ENCODE measurements around the gene SLC34A1. TPM values are rescaled to one million over a fixed set of nuclear protein-coding genes. Genes with fewer than 3 reads are reported as not detected.
"Not testable (repeated sequence)": the region's sequence is repeated elsewhere in the genome, so short reads cannot be mapped to it uniquely, and the experiment has no call there.

SLC34A1 gene
- total and polyA plus RNA-seq, 2 of the 13 experiments (the other 11 are each of a cell fraction or from before 2014, with no cell fraction given) = 0.03 to 0.20 TPM

- TF ChIP-seq SMARCE1 (IDR thresholded peaks at IDR 0.05; ENCODE audit: borderline replicate concordance) = no peak
- no peak for TF ChIP-seq HOXA5 (CRISPR knock-in tag; IDR thresholded peaks at IDR 0.05)
- TF ChIP-seq ZNF580 (CRISPR knock-in tag; IDR thresholded peaks at IDR 0.05; ENCODE audit: borderline replicate concordance, low read depth) = no peak
- no peak for TF ChIP-seq PAF1 (CRISPR knock-in tag; IDR thresholded peaks at IDR 0.05)
- no peak for TF ChIP-seq ZNF414 (CRISPR knock-in tag; IDR thresholded peaks at IDR 0.05)
- no peak for TF ChIP-seq ZKSCAN8 (CRISPR knock-in tag; IDR thresholded peaks at IDR 0.05; ENCODE audit: borderline replicate concordance)
- no peak for TF ChIP-seq AGO1 (IDR thresholded peaks at IDR 0.05; ENCODE audit: low read depth, low read length, poor library complexity, severe bottlenecking)
- TF ChIP-seq ZNF687 (CRISPR knock-in tag; IDR thresholded peaks at IDR 0.05) = no peak
These were observed 10.0 kb upstream of the SLC34A1 start (continued) for GRCh38 chr5:177374211-177374610.

- H3K79me2 ChIP-seq (ENCODE audit: insufficient read depth, low read length); in situ Hi-C loops (cut with HindIII; ENCODE audit: extremely low pct_ligation_motif_present, low pct_unique_long_range_greater_than_20kb); H4K20me1 ChIP-seq (ENCODE audit: insufficient read depth, low read length); H3K9ac ChIP-seq (ENCODE audit: insufficient read depth, low read depth, low read length); H3K36me3 ChIP-seq (replicated peaks in 1 of 2; ENCODE audit: control insufficient read depth in 1 of 2, insufficient read depth in 2 of 2, low read length in 2 of 2); H3K4me2 ChIP-seq (ENCODE audit: low read depth, low read length); H3K27me3 ChIP-seq (ENCODE audit: control insufficient read depth in 1 of 2, insufficient read depth in 2 of 2, low read length in 2 of 2); ATAC-seq; intact Hi-C loops (cut with micrococcal nuclease; ENCODE audit: unreplicated experiment); H3K4me3 ChIP-seq (replicated peaks in 1 of 3; ENCODE audit: insufficient read depth in 1 of 3, low read depth in 2 of 3, low read length in 3 of 3); H2AFZ ChIP-seq (ENCODE audit: low read length); FAIRE-seq; CTCF ChIA-PET (ENCODE audit: low intra/inter-chr PET ratio, low total read pairs); H3K9me3 ChIP-seq (ENCODE audit: low read length); BruUV-seq (replicated peaks); DNase-seq (ENCODE audit: low spot score); H3K27ac ChIP-seq (ENCODE audit: extremely low read length, insufficient read depth, low read length): not testable (repeated sequence)
- H3K4me1 ChIP-seq (ENCODE audit: insufficient read depth, low read length) = peaks cover 83% of the 10 kb centered on the region
- POLR2A ChIA-PET = interaction anchor here (0.8 to 1.2 kb wide), 2 partner anchors 9 to 73 kb away, joined by 3 to 4 read pairs; no protein-coding TSS in a partner anchor
- 76% methylated on average over 5 of the region's 5 CpGs for WGBS (ENCODE audit: low lambda C conversion rate)
These were observed 8.7 kb upstream of the SLC34A1 start for GRCh38 chr5:177375516-177375915.
